Spleen (tissue), 13 donors: ENCODE data around the gene IKZF5. TPM values are rescaled to one million over a fixed set of nuclear protein-coding genes. Genes with fewer than 3 reads are reported as not detected.
A peak's percentile ranks its signal among the peaks of the same experiment; 100 is the strongest.

Experiments used
- DNase-seq: peaks from one replicate; pipeline ENCODE4 v3.0.0-alpha.2; 2020
- H3K27ac ChIP-seq, 8 donors: fragments of 200-600 bp; sonication (generic) in 7 of 8; 1 replicate in 4 of 8; 2 replicates in 4 of 8; pipeline versions ENCODE4 v1.5.0 to v1.8.0; 2016 to 2021; ENCODE audit warnings: inconsistent platforms in 4 of 8, mild to moderate bottlenecking in 4 of 8, moderate library complexity in 1 of 8
- H3K27me3 ChIP-seq, 7 donors: fragments of 200-600 bp; sonication (generic) in 6 of 7; replicated peaks in 1 of 7; 1 replicate in 4 of 7; 2 replicates in 3 of 7; pipeline versions ENCODE4 v1.5.0 to v1.8.0; 2016 to 2021; ENCODE audit warnings: inconsistent platforms in 3 of 7, mild to moderate bottlenecking in 1 of 7
- H3K36me3 ChIP-seq, 6 donors: fragments of 200-600 bp; sonication (generic) in 5 of 6; 1 replicate in 4 of 6; 2 replicates in 2 of 6; pipeline versions ENCODE4 v1.5.0 to v1.8.0; 2016 to 2021; ENCODE audit warnings: inconsistent platforms in 2 of 6
- H3K4me1 ChIP-seq, 6 donors: fragments of 200-600 bp; sonication (generic) in 5 of 6; 1 replicate in 3 of 6; 2 replicates in 3 of 6; pipeline versions ENCODE4 v1.5.0 to v1.8.0; 2016 to 2021; ENCODE audit warnings: inconsistent platforms in 3 of 6
- H3K4me3 ChIP-seq, 8 donors: fragments of 200-600 bp; sonication (generic) in 7 of 8; 1 replicate in 4 of 8; 2 replicates in 4 of 8; pipeline versions ENCODE4 v1.5.0 to v1.8.0; 2016 to 2021; ENCODE audit warnings: inconsistent platforms in 4 of 8, mild to moderate bottlenecking in 4 of 8, moderate library complexity in 2 of 8
- H3K9me3 ChIP-seq, 8 donors: fragments of 200-600 bp; sonication (generic) in 7 of 8; 1 replicate in 4 of 8; 2 replicates in 4 of 8; pipeline versions ENCODE4 v1.5.0 to v1.8.0; 2016 to 2021; ENCODE audit warnings: inconsistent platforms in 4 of 8
- POLR2A ChIP-seq, 3 donors: fragments of 450-650 bp; IDR thresholded peaks; one replicate each; pipeline ENCODE4 v1.5.1; 2017; ENCODE audit warnings: antibody characterized with exemption in 3 of 3, mild to moderate bottlenecking in 1 of 3
- POLR2AphosphoS5 ChIP-seq, 3 donors: sonication (generic); formaldehyde crosslinking; IDR thresholded peaks; one replicate each; pipeline ENCODE4 v1.5.1; 2017; ENCODE audit warnings: antibody characterized with exemption in 3 of 3
- WGBS, 5 donors: extraction: QIAGEN DNeasy Blood & Tissue Kit in 3 of 5; methylation state at CpG; one replicate each; pipeline versions ENCODE4 v1.1.5 to v1.1.7; 2013 to 2018; 5-methylcytosine and 5-hydroxymethylcytosine counted together
- intact Hi-C: fragments of 100-400 bp; cut with DNase I; formaldehyde crosslinking; loops from one replicate; pipeline ENCODE4 v1.15.0; 2023; ENCODE audit warnings: low total_unique reads
- long read RNA-seq, 2 donors: transcript quantifications; one replicate each; lab custom pipeline, GENCODE V29; 2026
- polyA plus RNA-seq, 3 donors: library from polyadenylated mRNA; stranded (reverse); fragments of 200-250 nt; gene quantifications; one replicate each; pipeline ENCODE4 v1.2.1, GENCODE V29; 2013
- total RNA-seq, 7 donors: library from RNA; depleted of rRNA in 3 of 7; stranded (reverse); fragments of >200 nt in 3 of 7; fragmentation: NEBNext Ultra II Directional in 4 of 7; extraction: Animal tissue kit (Norgen Biotek cat#: 25700) in 4 of 7; gene quantifications; one replicate each; pipeline versions ENCODE4 v1.1.0 to v1.2.1, GENCODE V29; 2016 to 2021
- TF ChIP-seq, protein P1 (sequence below), 11 experiments: fragments of 200-600 bp in 7 of 11; fragments of 450-650 bp in 4 of 11; sonication (generic) in 4 of 11; IDR thresholded peaks in 8 of 11; conservative IDR thresholded peaks in 3 of 11; 1 replicate in 7 of 11; 2 replicates in 4 of 11; pipeline versions ENCODE4 v1.4.0 to v1.8.0; 2016 to 2021; ENCODE audit warnings: antibody characterized with exemption in 11 of 11, inconsistent platforms in 4 of 11, mild to moderate bottlenecking in 1 of 11
- donor health status: healthy with polysubstance abuse.
- donor health status: DM: no; HTN: no; CAD: no; lungs with moderate emphysema.
- donor health status: DM: no; HTN: no; CAD: no.
- donor health status: Bipolar disorder and iron deficiency.
- donor health status: healthy.
- donor health status: DM: no; HTN: no; CAD: no.
- donor health status: DM: yes; HTN: yes; CAD: no.

The IKZF5 gene, protein sequence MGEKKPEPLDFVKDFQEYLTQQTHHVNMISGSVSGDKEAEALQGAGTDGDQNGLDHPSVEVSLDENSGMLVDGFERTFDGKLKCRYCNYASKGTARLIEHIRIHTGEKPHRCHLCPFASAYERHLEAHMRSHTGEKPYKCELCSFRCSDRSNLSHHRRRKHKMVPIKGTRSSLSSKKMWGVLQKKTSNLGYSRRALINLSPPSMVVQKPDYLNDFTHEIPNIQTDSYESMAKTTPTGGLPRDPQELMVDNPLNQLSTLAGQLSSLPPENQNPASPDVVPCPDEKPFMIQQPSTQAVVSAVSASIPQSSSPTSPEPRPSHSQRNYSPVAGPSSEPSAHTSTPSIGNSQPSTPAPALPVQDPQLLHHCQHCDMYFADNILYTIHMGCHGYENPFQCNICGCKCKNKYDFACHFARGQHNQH
- 10 to 100 TPM; 13.9 to 26.7 (median 19.8) TPM for total RNA-seq
- polyA plus RNA-seq: 10 to 100 TPM in 2 of 3 donors, 1 to 10 TPM in 1; 8.9 to 11.7 (median 10.1) TPM
- long read RNA-seq, donor 1, full-length matches to known transcripts: 7 of 7 reads
- long read RNA-seq, donor 1, partial matches to known transcripts: 0 of 7 reads
- long read RNA-seq, donor 1, other reads (novel, unspliced or antisense): 0 of 7 reads
- long read RNA-seq, donor 2, full-length matches to known transcripts: 6 of 6 reads
- long read RNA-seq, donor 2, partial matches to known transcripts: 0 of 6 reads
- long read RNA-seq, donor 2, other reads (novel, unspliced or antisense): 0 of 6 reads

DNA sequence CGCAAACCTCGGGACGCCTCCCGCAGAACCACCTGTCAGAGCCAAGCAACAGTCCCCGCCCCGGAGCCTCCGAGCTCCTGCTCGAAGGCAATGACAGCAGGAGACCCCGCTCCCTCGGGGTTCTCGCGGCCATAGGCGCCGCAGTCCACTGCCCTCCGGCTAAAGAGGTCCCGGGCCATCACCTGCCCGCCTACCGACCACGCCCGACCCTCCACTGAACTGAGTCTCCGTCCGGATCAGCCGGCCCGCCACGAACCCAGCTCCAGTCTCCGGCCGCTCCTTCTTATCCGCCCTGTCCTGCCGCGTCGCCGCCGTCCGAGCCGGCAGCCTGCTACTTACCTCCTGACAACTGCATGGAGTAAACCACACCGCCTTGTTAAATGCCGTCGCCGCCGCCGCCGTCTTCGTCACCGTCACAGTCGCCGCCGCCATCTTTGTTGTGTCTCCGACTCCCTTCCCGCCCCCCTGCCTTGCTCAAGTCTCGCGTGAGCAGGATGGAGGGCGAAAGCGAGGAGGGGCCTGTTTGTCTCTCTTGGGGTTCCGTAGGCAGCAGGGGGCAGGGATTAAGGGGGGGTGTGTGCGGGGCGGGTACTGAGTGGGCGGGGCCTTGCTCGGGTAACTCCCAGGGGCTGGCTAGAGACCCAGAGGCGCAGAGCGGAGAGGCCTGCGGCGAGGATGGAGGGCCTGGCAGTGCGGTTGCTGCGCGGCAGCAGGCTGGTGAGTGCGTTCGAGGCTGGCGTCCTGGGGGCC lies at the start of gene IKZF5, which contains the start of gene ACADSB:
TSS of gene IKZF5 (minus strand) at position 441 of the 750 bp plus-strand sequence. CDS start 10,170 bp downstream, outside the sequence.
TSS of gene ACADSB (plus strand) at position 652 of the 750 bp plus-strand sequence. CDS start at position 676, 24 bp downstream.
- Histone ChIP-seq H3K36me3 (peaks cover 0 to 21% (median 0%) of the 10 kb centered on the region in 6 donors), H3K4me3 (peak within 1 kb of the TSS; percentile 73 to 99 (median 96)), H3K4me1 (peaks cover 13 to 64% (median 55%) of the 10 kb centered on the region in 6 donors), H3K27ac (peak within 1 kb of the TSS; percentile 91 to 98 (median 94)), H3K27me3 (no peaks in the 10 kb centered on the region), H3K9me3 (no peaks in the 10 kb centered on the region)
- 0 to 1% (median 0%) methylated on average over 50 to 68 of the region's 68 CpGs for WGBS, 5 donors
- peak; percentile 99 for DNase-seq
- TF ChIP-seq POLR2A (IDR thresholded peaks at IDR 0.05): peak in 2 of 3 donors; percentile 63 to 83
- TF ChIP-seq, protein P1, sequence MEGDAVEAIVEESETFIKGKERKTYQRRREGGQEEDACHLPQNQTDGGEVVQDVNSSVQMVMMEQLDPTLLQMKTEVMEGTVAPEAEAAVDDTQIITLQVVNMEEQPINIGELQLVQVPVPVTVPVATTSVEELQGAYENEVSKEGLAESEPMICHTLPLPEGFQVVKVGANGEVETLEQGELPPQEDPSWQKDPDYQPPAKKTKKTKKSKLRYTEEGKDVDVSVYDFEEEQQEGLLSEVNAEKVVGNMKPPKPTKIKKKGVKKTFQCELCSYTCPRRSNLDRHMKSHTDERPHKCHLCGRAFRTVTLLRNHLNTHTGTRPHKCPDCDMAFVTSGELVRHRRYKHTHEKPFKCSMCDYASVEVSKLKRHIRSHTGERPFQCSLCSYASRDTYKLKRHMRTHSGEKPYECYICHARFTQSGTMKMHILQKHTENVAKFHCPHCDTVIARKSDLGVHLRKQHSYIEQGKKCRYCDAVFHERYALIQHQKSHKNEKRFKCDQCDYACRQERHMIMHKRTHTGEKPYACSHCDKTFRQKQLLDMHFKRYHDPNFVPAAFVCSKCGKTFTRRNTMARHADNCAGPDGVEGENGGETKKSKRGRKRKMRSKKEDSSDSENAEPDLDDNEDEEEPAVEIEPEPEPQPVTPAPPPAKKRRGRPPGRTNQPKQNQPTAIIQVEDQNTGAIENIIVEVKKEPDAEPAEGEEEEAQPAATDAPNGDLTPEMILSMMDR (IDR thresholded peaks at IDR 0.05 in 8 of 11, conservative IDR thresholded peaks at IDR 0.05 in 3 of 11): peak in 5 of 11 experiments; percentile 16 to 45 (median 35)
- TF ChIP-seq POLR2AphosphoS5 (IDR thresholded peaks at IDR 0.05): peak; percentile 97 to 98 (median 98)
- intact Hi-C loops: no loop called here

DNA sequence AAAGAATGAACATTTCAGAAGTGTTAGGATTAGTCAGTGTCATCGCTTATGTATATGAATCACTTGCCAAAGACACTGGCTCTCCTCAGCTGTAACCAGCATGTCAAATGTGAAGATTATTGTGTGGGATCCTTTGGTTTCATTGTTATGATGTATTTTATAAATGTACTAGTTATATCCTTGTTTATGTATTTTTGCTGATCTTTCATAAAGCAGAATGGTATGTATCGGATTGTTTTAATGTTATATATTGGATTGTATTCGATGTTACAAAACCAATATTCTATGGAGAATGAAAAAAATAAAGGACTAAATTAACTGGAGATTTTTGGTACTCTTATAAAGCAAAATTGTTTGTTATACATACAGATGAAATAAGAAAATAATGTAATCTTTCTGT lies 49.4 kb upstream of the IKZF5 start:
- no peak overlapping the region for H3K27ac ChIP-seq
- H3K36me3 ChIP-seq: peaks cover 0 to 32% (median 12%) of the 10 kb centered on the region in 6 donors
- no peaks in the 10 kb centered on the region for H3K4me1 ChIP-seq
- no peak for DNase-seq
- TF ChIP-seq POLR2AphosphoS5 (IDR thresholded peaks at IDR 0.05) (no peak), POLR2A (IDR thresholded peaks at IDR 0.05) (no peak)
- TF ChIP-seq, protein P1 (IDR thresholded peaks at IDR 0.05 in 8 of 11, conservative IDR thresholded peaks at IDR 0.05 in 3 of 11): no peak
- intact Hi-C loops: no loop called here
- no peaks in the 10 kb centered on the region for H3K9me3 ChIP-seq
- H3K27me3 ChIP-seq: no peaks in the 10 kb centered on the region
- H3K4me3 ChIP-seq: no peak overlapping the region
- 90 to 99% (median 96%) methylated on average over 3 of the region's 3 CpGs for WGBS, 5 donors

DNA sequence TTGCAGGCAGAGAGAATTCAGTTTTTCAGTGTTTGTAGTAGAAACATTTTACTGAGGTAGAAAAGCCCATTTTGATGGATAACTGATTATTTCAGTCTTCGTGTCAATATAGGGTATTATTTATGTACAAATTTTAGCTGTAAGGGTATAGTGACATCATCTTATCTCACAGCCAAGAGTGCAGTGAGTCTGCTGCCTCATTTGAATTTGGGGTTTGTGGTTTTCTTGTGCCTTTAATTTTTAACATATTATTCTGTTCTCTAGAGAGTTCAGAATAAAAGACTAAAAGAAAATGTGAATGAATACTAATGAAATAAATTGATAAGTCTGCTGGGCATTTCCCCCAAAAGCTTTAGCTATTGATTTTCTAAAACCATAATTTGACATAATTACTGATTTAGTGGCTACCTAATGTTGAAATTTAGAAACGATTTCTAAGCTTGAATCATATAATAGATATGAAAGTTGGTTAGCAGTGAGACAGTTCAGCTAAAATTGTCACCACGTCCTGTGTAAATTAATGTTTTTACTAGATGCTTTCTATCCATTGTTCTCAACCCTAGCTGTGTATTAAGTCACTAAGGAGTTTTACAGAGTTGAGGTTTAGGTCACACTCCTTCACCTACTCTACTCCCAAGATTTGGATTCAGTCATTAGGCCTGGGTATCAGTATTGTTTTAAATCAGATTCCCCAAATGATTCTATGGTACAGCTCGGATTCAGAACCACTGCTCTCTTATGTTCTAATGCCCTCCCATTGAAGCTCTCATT lies 37.6 kb upstream of the IKZF5 start:
- peaks cover 0 to 6% (median 0%) of the 10 kb centered on the region in 6 donors for H3K4me1 ChIP-seq
- no peak overlapping the region for H3K27ac ChIP-seq
- H3K4me3 ChIP-seq: no peak overlapping the region
- TF ChIP-seq POLR2AphosphoS5 (IDR thresholded peaks at IDR 0.05) (no peak), POLR2A (IDR thresholded peaks at IDR 0.05) (no peak)
- TF ChIP-seq, protein P1 (IDR thresholded peaks at IDR 0.05 in 8 of 11, conservative IDR thresholded peaks at IDR 0.05 in 3 of 11): no peak
- WGBS, 5 donors: 73 to 84% (median 74%) methylated on average over 4 of the region's 4 CpGs
- H3K27me3 ChIP-seq: no peaks in the 10 kb centered on the region
- no peaks in the 10 kb centered on the region for H3K9me3 ChIP-seq
- intact Hi-C loops: no loop called here
- H3K36me3 ChIP-seq: peaks cover 0 to 73% (median 22%) of the 10 kb centered on the region in 6 donors
- no peak for DNase-seq
